ENCODE data around the gene KMT2B. TPM values are rescaled to one million over a fixed set of nuclear protein-coding genes. Genes with fewer than 3 reads are reported as not detected.

The KMT2B gene
- total RNA-seq, 1 donor from 2014 or later = 65.2 TPM

- Mint-ChIP-seq H3K36me3 (ENCODE audit: low read depth) (peaks cover 59% of the 10 kb centered on the region), H3K4me1 (ENCODE audit: low read depth) (no peaks in the 10 kb centered on the region)
Measured at GRCh38 chr19:35733180-35734125, 15.7 kb downstream of the KMT2B start.

DNA sequence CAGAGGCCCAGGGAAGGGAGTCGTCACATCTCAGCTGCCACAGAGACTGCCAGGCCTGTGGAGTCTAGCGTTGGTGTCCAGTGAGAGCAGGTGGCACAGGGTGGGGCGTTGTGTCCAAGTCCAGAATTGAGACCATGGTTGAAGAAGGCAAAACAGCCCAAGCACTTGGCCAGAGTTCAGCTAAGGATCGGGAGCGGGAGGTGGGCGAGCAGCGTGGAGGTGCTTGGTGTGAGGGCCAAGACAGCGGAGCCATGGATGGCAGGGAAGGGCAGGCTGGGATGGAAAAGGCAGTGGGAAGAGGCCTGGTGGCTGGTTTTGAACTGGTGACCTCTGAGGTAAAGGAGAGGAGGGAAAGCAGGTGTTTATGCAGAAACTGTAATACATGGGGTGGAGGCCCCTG, 16.5 kb downstream of the KMT2B start:
- no peak overlapping the region for H3K4me3 Mint-ChIP-seq
- intact Hi-C loops (cut with micrococcal nuclease) = no loop called here
- no peak overlapping the region for H3K27ac Mint-ChIP-seq
- H3K36me3 Mint-ChIP-seq (ENCODE audit: low read depth) = peaks cover 60% of the 10 kb centered on the region
- H3K4me1 Mint-ChIP-seq (ENCODE audit: low read depth) = no peaks in the 10 kb centered on the region
- H3K9me3 Mint-ChIP-seq = no peaks in the 10 kb centered on the region
- H3K27me3 Mint-ChIP-seq (ENCODE audit: insufficient read depth) = no peaks in the 10 kb centered on the region
- no peak for DNase-seq (ENCODE audit: low spot score)

More at GRCh38 chr19:35733180-35734125, 15.7 kb downstream of the KMT2B start:
- DNase-seq (ENCODE audit: low spot score) = no peak
- Mint-ChIP-seq H3K4me3 (no peak overlapping the region), H3K27ac (no peak overlapping the region), H3K9me3 (no peaks in the 10 kb centered on the region), H3K27me3 (ENCODE audit: insufficient read depth) (no peaks in the 10 kb centered on the region)
- intact Hi-C loops (cut with micrococcal nuclease) = no loop called here

DNA sequence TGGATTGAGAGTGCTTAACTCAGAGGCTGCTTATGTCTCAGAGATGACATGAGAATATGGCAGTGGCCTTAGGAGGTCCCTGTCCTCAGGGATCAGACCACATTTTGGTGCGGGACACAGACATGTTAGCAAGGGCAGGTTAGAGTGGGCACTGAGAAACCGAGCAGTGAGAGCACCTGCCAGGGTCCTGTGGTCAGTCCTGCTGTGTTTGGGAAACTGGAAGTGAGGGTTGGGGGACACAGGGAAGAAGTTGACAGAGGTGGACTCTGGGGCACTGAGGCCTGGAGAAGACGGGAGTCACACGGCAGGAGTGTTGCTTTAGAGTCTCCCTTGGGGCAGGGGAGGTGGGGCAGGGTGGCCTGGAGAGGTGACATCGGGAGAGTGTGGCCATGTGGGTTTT, 17.1 kb downstream of the KMT2B start:
- H3K4me3 Mint-ChIP-seq = no peak overlapping the region
- H3K27ac Mint-ChIP-seq = no peak overlapping the region
- H3K9me3 Mint-ChIP-seq = no peaks in the 10 kb centered on the region
- H3K4me1 Mint-ChIP-seq (ENCODE audit: low read depth) = no peaks in the 10 kb centered on the region
- intact Hi-C loops (cut with micrococcal nuclease) = no loop called here
- H3K36me3 Mint-ChIP-seq (ENCODE audit: low read depth) = peaks cover 56% of the 10 kb centered on the region
- H3K27me3 Mint-ChIP-seq (ENCODE audit: insufficient read depth) = no peaks in the 10 kb centered on the region
- no peak for DNase-seq (ENCODE audit: low spot score)

DNA sequence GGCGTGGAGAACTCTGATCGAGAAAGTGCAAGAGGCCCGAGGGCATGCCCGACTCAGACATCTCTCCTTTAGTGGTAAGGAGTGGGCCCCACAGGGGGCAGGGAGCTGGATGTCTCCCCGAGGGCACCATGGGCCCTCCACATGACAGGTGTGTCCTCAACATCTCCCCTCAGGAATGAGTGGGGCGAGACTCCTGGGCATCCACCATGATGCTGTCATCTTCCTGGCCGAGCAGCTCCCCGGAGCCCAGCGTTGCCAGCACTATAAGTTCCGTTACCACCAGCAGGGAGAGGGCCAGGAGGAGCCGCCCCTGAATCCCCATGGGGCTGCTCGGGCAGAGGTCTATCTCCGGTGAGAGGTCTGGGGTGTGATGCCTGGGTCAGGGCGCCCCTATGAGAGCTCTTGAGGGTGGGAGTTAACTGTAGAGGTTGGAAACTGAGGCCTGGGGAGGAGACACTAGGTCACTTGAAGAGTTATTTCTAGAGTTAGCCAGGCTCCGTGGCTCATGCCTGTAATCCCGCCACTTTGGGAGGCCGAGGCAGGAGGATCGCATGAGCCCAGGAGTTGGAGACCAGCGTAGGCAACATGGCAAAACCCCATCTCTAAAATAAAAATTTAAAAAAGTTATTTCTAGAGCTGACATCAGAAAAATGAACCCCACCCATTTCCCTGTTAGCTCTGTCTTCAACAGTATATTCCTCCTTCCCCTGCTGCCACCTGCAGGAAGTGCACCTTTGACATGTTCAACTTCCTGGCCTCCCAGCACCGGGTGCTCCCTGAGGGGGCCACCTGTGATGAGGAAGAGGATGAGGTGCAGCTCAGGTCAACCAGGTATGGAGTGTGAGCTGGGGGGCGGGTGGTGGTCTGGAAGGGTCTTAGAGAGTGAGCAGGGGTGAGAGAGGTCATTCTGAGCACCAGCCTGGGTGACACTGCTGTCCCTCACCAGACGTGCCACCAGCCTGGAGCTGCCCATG, 19.4 kb downstream of the KMT2B start:
- no peak for DNase-seq (ENCODE audit: low spot score)

GRCh38 chr19:35738021-35738886, 20.5 kb downstream of the KMT2B start:
- Mint-ChIP-seq H3K36me3 (ENCODE audit: low read depth) (peaks cover 49% of the 10 kb centered on the region), H3K4me1 (ENCODE audit: low read depth) (peaks cover 10% of the 10 kb centered on the region), H3K27ac (no peak overlapping the region), H3K27me3 (ENCODE audit: insufficient read depth) (no peaks in the 10 kb centered on the region), H3K4me3 (peak overlapping the region; percentile 19), H3K9me3 (no peaks in the 10 kb centered on the region)
- intact Hi-C loops (cut with micrococcal nuclease) = no loop called here
- no peak for DNase-seq (ENCODE audit: low spot score)

More for the DNA sequence above, 19.4 kb downstream of the KMT2B start:
- Mint-ChIP-seq H3K4me3 (peak overlapping the region; percentile 32), H3K36me3 (ENCODE audit: low read depth) (peaks cover 45% of the 10 kb centered on the region), H3K9me3 (no peaks in the 10 kb centered on the region), H3K27me3 (ENCODE audit: insufficient read depth) (no peaks in the 10 kb centered on the region), H3K27ac (no peak overlapping the region), H3K4me1 (ENCODE audit: low read depth) (peaks cover 3% of the 10 kb centered on the region)
- intact Hi-C loops (cut with micrococcal nuclease) = no loop called here

- H3K4me3 Mint-ChIP-seq = peak overlapping the region; percentile 72
- no peak for DNase-seq (ENCODE audit: low spot score)
- no peak overlapping the region for H3K27ac Mint-ChIP-seq
Measured at GRCh38 chr19:35738887-35739229, 21.1 kb downstream of the KMT2B start.

GRCh38 chr19:35739275-35740107, 21.7 kb downstream of the KMT2B start:
- peaks cover 21% of the 10 kb centered on the region for H3K4me1 Mint-ChIP-seq (ENCODE audit: low read depth)
- H3K27me3 Mint-ChIP-seq (ENCODE audit: insufficient read depth) = no peaks in the 10 kb centered on the region
- no peak overlapping the region for H3K27ac Mint-ChIP-seq
- no peaks in the 10 kb centered on the region for H3K9me3 Mint-ChIP-seq
- H3K4me3 Mint-ChIP-seq = peak overlapping the region; percentile 72
- peaks cover 42% of the 10 kb centered on the region for H3K36me3 Mint-ChIP-seq (ENCODE audit: low read depth)
- DNase-seq (ENCODE audit: low spot score) = no peak
- intact Hi-C loops (cut with micrococcal nuclease) = loop anchor here (1.0 to 10.0 kb wide), 13 partner anchors 9 to 585 kb away; partner anchors contain the start of genes APLP1, ARHGAP33, COX6B1 and FXYD5

More at GRCh38 chr19:35738887-35739229, 21.1 kb downstream of the KMT2B start:
- Mint-ChIP-seq H3K27me3 (ENCODE audit: insufficient read depth) (no peaks in the 10 kb centered on the region), H3K4me1 (ENCODE audit: low read depth) (peaks cover 15% of the 10 kb centered on the region), H3K36me3 (ENCODE audit: low read depth) (peaks cover 49% of the 10 kb centered on the region), H3K9me3 (no peaks in the 10 kb centered on the region)
- intact Hi-C loops (cut with micrococcal nuclease) = no loop called here

DNA sequence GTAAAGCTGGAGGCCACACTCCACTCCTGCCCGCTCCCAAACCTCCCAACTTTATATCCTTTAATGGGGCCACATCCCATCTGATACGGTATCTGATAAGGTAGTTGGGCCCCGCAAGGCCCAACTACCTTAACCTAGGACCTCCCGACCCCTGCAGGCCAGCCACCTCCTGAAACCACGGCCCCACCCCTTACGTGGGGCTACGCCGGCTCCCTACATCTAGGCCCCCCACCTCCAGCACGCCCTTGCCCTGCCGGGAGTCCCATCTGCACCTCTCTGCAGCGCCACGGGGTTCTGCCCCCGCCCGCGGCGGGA, 22.3 kb downstream of the KMT2B start:
- intact Hi-C loops (cut with micrococcal nuclease) = loop anchor here (1.0 to 10.0 kb wide), 13 partner anchors 8 to 585 kb away; partner anchors contain the start of genes APLP1, ARHGAP33, COX6B1 and FXYD5
- no peak overlapping the region for H3K27ac Mint-ChIP-seq

GRCh38 chr19:35740423-35741202, 22.8 kb downstream of the KMT2B start:
- peaks cover 34% of the 10 kb centered on the region for H3K36me3 Mint-ChIP-seq (ENCODE audit: low read depth)
- H3K4me3 Mint-ChIP-seq = peak overlapping the region; percentile 93

More for the DNA sequence above, 22.3 kb downstream of the KMT2B start:
- H3K4me3 Mint-ChIP-seq = peak overlapping the region; percentile 93
- peaks cover 21% of the 10 kb centered on the region for H3K4me1 Mint-ChIP-seq (ENCODE audit: low read depth)
- no peaks in the 10 kb centered on the region for H3K9me3 Mint-ChIP-seq
- no peaks in the 10 kb centered on the region for H3K27me3 Mint-ChIP-seq (ENCODE audit: insufficient read depth)
- no peak for DNase-seq (ENCODE audit: low spot score)
- H3K36me3 Mint-ChIP-seq (ENCODE audit: low read depth) = peaks cover 37% of the 10 kb centered on the region

GRCh38 chr19:35741203-35741515, 23.4 kb downstream of the KMT2B start:
- peak overlapping the region; percentile 93 for H3K4me3 Mint-ChIP-seq
- H3K27me3 Mint-ChIP-seq (ENCODE audit: insufficient read depth) = peaks cover 2% of the 10 kb centered on the region
- no peak for DNase-seq (ENCODE audit: low spot score)
- H3K36me3 Mint-ChIP-seq (ENCODE audit: low read depth) = peaks cover 31% of the 10 kb centered on the region
- intact Hi-C loops (cut with micrococcal nuclease) = loop anchor here (2.0 to 10.0 kb wide), 4 partner anchors 128 to 586 kb away; partner anchors contain the start of genes APLP1, FXYD5, TMEM147 and ZNF565
- peak overlapping the region; percentile 97 for H3K27ac Mint-ChIP-seq
- no peaks in the 10 kb centered on the region for H3K9me3 Mint-ChIP-seq
- peaks cover 28% of the 10 kb centered on the region for H3K4me1 Mint-ChIP-seq (ENCODE audit: low read depth)

More at GRCh38 chr19:35740423-35741202, 22.8 kb downstream of the KMT2B start:
- intact Hi-C loops (cut with micrococcal nuclease) = loop anchor here (1.0 to 10.0 kb wide), 13 partner anchors 8 to 586 kb away; partner anchors contain the start of genes APLP1, ARHGAP33, COX6B1 and FXYD5
- peak overlapping the region; percentile 93 for H3K27ac Mint-ChIP-seq
- peak; percentile 95 for DNase-seq (ENCODE audit: low spot score)
- H3K4me1 Mint-ChIP-seq (ENCODE audit: low read depth) = peaks cover 23% of the 10 kb centered on the region
- no peaks in the 10 kb centered on the region for H3K9me3 Mint-ChIP-seq
- H3K27me3 Mint-ChIP-seq (ENCODE audit: insufficient read depth) = peaks cover 2% of the 10 kb centered on the region

Data from activated T-helper 1 cell treated with anti-CD3 and anti-CD28 coated beads, Interleukin-12 subunit alpha, Interleukin-12 subunit beta, Interleukin-2, Interleukin-4 antibody, amounts not matched to agents 30 ng/mL and 10 ng/mL and 1 ng/mL, durations not matched to agents 14 hours and 24 hours and 36 hours (primary cell).